DOHH2 (cell line): Measurements from ENCODE around the gene FSTL1.

Experiments
- H3F3A ChIP-seq: fragments of 200-600 bp; sonication (generic), shearing (Covaris generic); 2 replicates; pipeline ENCODE4 v1.6.0; 2016; ENCODE audit warnings: antibody characterized with exemption, mild to moderate bottlenecking; ENCODE audit not compliant: control insufficient read depth, insufficient read depth
- H3K27ac ChIP-seq: fragments of 200-600 bp; sonication (generic); 2 replicates; pipeline ENCODE4 v1.5.1; 2014; ENCODE audit warnings: low read depth, mild to moderate bottlenecking, low read length, moderate library complexity
- H3K27me3 ChIP-seq: fragments of 200-600 bp; sonication (generic); 2 replicates; pipeline ENCODE4 v1.6.1; 2014; ENCODE audit warnings: mild to moderate bottlenecking, low read length, mixed read lengths; ENCODE audit not compliant: control insufficient read depth
- H3K36me3 ChIP-seq: fragments of 200-600 bp; sonication (generic); 2 replicates; pipeline ENCODE4 v1.6.1; 2014; ENCODE audit warnings: mild to moderate bottlenecking, low read length, moderate library complexity, mixed read lengths; ENCODE audit not compliant: control insufficient read depth
- H3K4me1 ChIP-seq: fragments of 200-600 bp; sonication (generic); 2 replicates; pipeline ENCODE4 v1.6.1; 2014; ENCODE audit warnings: mild to moderate bottlenecking, low read length, mixed read lengths; ENCODE audit not compliant: control insufficient read depth
- H3K4me2 ChIP-seq: fragments of 200-600 bp; sonication (generic); 2 replicates; pipeline ENCODE4 v1.6.0; 2014; ENCODE audit warnings: mild to moderate bottlenecking, low read length, moderate library complexity
- H3K4me3 ChIP-seq: fragments of 200-600 bp; sonication (generic); 2 replicates; pipeline ENCODE4 v1.5.1; 2014; ENCODE audit warnings: mild to moderate bottlenecking, low read length, mixed read lengths
- H3K79me2 ChIP-seq: fragments of 200-600 bp; sonication (generic); 2 replicates; pipeline ENCODE4 v1.6.1; 2014; ENCODE audit warnings: mild to moderate bottlenecking, low read length, mixed read lengths; ENCODE audit not compliant: control insufficient read depth
- H3K9me2 ChIP-seq: fragments of 200-600 bp; sonication (generic); replicated peaks from 2 replicates; pipeline ENCODE4 v1.6.1; 2014; ENCODE audit warnings: mild to moderate bottlenecking, low read length, mixed read lengths; ENCODE audit not compliant: control insufficient read depth
- H3K9me3 ChIP-seq: fragments of 200-600 bp; sonication (generic); 2 replicates; pipeline ENCODE4 v1.6.1; 2014; ENCODE audit warnings: antibody characterized with exemption, low read length, mixed read lengths; ENCODE audit not compliant: control insufficient read depth, insufficient read depth
- H4K20me1 ChIP-seq: fragments of 200-600 bp; sonication (generic); 2 replicates; pipeline ENCODE4 v1.6.0; 2014; ENCODE audit warnings: low read depth, mild to moderate bottlenecking, antibody characterized with exemption, low read length, moderate library complexity; ENCODE audit not compliant: control insufficient read depth, insufficient read depth
- CTCF ChIP-seq: fragments of 200-600 bp; sonication (generic); IDR thresholded peaks from one replicate; pipeline ENCODE4 v1.5.1; 2014; ENCODE audit warnings: antibody characterized with exemption, mild to moderate bottlenecking, low read depth, low read length; ENCODE audit not compliant: poor library complexity, severe bottlenecking
- EZH2phosphoT487 ChIP-seq: fragments of 200-600 bp; sonication (generic); IDR thresholded peaks from 2 replicates; pipeline ENCODE4 v1.6.1; 2017; ENCODE audit warnings: borderline replicate concordance, mild to moderate bottlenecking, antibody characterized with exemption, low read length, moderate library complexity, mixed read lengths

FSTL1 gene

GRCh38 chr3:120471643-120472042, 20.9 kb upstream of the FSTL1 start:
- no peak overlapping the region for H3K27ac ChIP-seq
- no peaks in the 10 kb centered on the region for H3K36me3 ChIP-seq
- H3K9me3 ChIP-seq, result no peaks in the 10 kb centered on the region; the same call in 1 of the 2 replicates
- H4K20me1 ChIP-seq, result no peaks in the 10 kb centered on the region
- TF ChIP-seq EZH2phosphoT487 (no peak), CTCF (no peak)
- no peaks in the 10 kb centered on the region for H3F3A ChIP-seq
- no peaks in the 10 kb centered on the region for H3K79me2 ChIP-seq
- H3K9me2 ChIP-seq, result no peaks in the 10 kb centered on the region
- H3K27me3 ChIP-seq, result peaks cover 8% of the 10 kb centered on the region; the same call in 1 of the 2 replicates
- no peak overlapping the region for H3K4me3 ChIP-seq
- no peaks in the 10 kb centered on the region for H3K4me1 ChIP-seq
- H3K4me2 ChIP-seq, result no peak overlapping the region

GRCh38 chr3:120470870-120471269, 20.1 kb upstream of the FSTL1 start:
- H3F3A ChIP-seq, result no peaks in the 10 kb centered on the region
- H3K27me3 ChIP-seq, result peaks cover 8% of the 10 kb centered on the region; the same call in 1 of the 2 replicates
- no peaks in the 10 kb centered on the region; the same call in 1 of the 2 replicates for H3K9me3 ChIP-seq
- H3K27ac ChIP-seq, result no peak overlapping the region
- TF ChIP-seq CTCF, result no peak
- TF ChIP-seq EZH2phosphoT487, result no peak
- H3K4me1 ChIP-seq, result no peaks in the 10 kb centered on the region
- H4K20me1 ChIP-seq, result no peaks in the 10 kb centered on the region
- H3K9me2 ChIP-seq, result no peaks in the 10 kb centered on the region
- no peaks in the 10 kb centered on the region for H3K36me3 ChIP-seq
- H3K4me3 ChIP-seq, result no peak overlapping the region
- no peak overlapping the region for H3K4me2 ChIP-seq
- no peaks in the 10 kb centered on the region for H3K79me2 ChIP-seq

- Histone ChIP-seq H3K4me1 (no peaks in the 10 kb centered on the region), H3K36me3 (no peaks in the 10 kb centered on the region), H3K79me2 (no peaks in the 10 kb centered on the region), H3K27me3 (peaks cover 8% of the 10 kb centered on the region; the same call in 1 of the 2 replicates), H3F3A (no peaks in the 10 kb centered on the region), H3K9me3 (no peaks in the 10 kb centered on the region; the same call in 1 of the 2 replicates), H3K4me2 (no peak overlapping the region), H3K4me3 (no peak overlapping the region), H4K20me1 (no peaks in the 10 kb centered on the region), H3K9me2 (no peaks in the 10 kb centered on the region), H3K27ac (no peak overlapping the region)
- TF ChIP-seq EZH2phosphoT487, result no peak
- no peak for TF ChIP-seq CTCF
These were observed 19.1 kb upstream of the FSTL1 start for GRCh38 chr3:120469882-120470301.
